HCT116 (cell line): ENCODE results near the gene FHOD3. TPM values are rescaled to one million over a fixed set of nuclear protein-coding genes. Genes with fewer than 3 reads are reported as not detected.

ENCODE experiments used
- ATAC-seq: fragments of 200-7000 bp; cut with Tn5 transposase; 2 replicates; pipeline ENCODE4 v1.9.1; 2020; ENCODE audit warnings: mild to moderate bottlenecking, moderate library complexity
- BruUV-seq: library from RNA; stranded (reverse); fragments of 400-500 nt; replicated peaks from 2 replicates; lab custom pipeline; 2021; lab: Mats Ljungman, UMichigan
- CTCF ChIA-PET: fragments of 300-600 bp; sonication (Branson Sonifier 250); formaldehyde crosslinking; loops from one replicate; lab custom pipeline; 2021; ENCODE audit warnings: antibody characterized with exemption; lab: Charles Lee
- POLR2A ChIA-PET: fragments of 300-600, 350-600 bp; sonication (Branson Sonifier 250); formaldehyde crosslinking; loops from one replicate; lab custom pipeline; 2021; ENCODE audit warnings: antibody characterized with exemption; lab: Charles Lee
- RAD21 ChIA-PET, 2 experiments: fragments of 300-600 bp; sonication (Branson Sonifier 250); formaldehyde crosslinking; loops; one replicate each; lab custom pipeline; 2023; ENCODE audit warnings: low total read pairs in 2 of 2; ENCODE audit not compliant: uncharacterized antibody in 2 of 2, unreplicated experiment in 2 of 2, low non-redundant PET in 1 of 2; lab: Charles Lee
- DNase-seq: peaks from one replicate; pipeline ENCODE4 v3.0.0-alpha.2; 2010; ENCODE audit warnings: low read depth, low spot score
- H2AFZ ChIP-seq: fragments of 200-600 bp; shearing (Covaris generic), sonication (generic); 2 replicates; pipeline ENCODE4 v1.6.1; 2017; ENCODE audit warnings: low read depth, mixed run types, mixed read lengths, antibody characterized with exemption, low read length; ENCODE audit not compliant: poor library complexity, severe bottlenecking
- H3K27ac ChIP-seq: 2 replicates; pipeline ENCODE4 v1.5.1; 2012; ENCODE audit warnings: low read depth, low read length
- H3K27me3 ChIP-seq: fragments of 200-600 bp; sonication (generic); 2 replicates; pipeline ENCODE4 v1.6.1; 2016; ENCODE audit warnings: mixed run types, low read length, mixed read lengths; ENCODE audit not compliant: insufficient read depth
- H3K36me3 ChIP-seq, 2 experiments: fragments of 200-500 bp in 1 of 2; fragments of 200-600 bp in 1 of 2; sonication (Bioruptor generic) in 1 of 2; sonication (generic) in 1 of 2; 2 replicates each; pipeline versions ENCODE4 v1.5.1 to v1.6.1; 2014 to 2016; ENCODE audit warnings: low read length in 2 of 2, inconsistent platforms in 1 of 2, mixed read lengths in 1 of 2, mixed run types in 1 of 2; ENCODE audit not compliant: insufficient read depth in 2 of 2, control insufficient read depth in 1 of 2
- H3K4me1 ChIP-seq, 2 experiments: fragments of 200-600 bp in 1 of 2; sonication (generic) in 1 of 2; 2 replicates each; pipeline versions ENCODE4 v1.5.1 to v1.6.1; 2012 to 2017; ENCODE audit warnings: low read length in 2 of 2, inconsistent platforms in 1 of 2, mild to moderate bottlenecking in 1 of 2, mixed read lengths in 1 of 2, mixed run types in 1 of 2, moderate library complexity in 1 of 2; ENCODE audit not compliant: insufficient read depth in 2 of 2, control insufficient read depth in 1 of 2
- H3K4me2 ChIP-seq: fragments of 200-600 bp; sonication (generic); 2 replicates; pipeline ENCODE4 v1.6.1; 2017; ENCODE audit warnings: mixed run types, low read length, mixed read lengths
- H3K4me3 ChIP-seq, 2 experiments: fragments of 200-600 bp in 1 of 2; sonication (generic) in 1 of 2; replicated peaks in 1 of 2; 2 replicates each; pipeline ENCODE4 v1.5.1; 2011 to 2016; ENCODE audit warnings: low read length in 2 of 2, control low read depth in 1 of 2, low read depth in 1 of 2, mild to moderate bottlenecking in 1 of 2, mixed read lengths in 1 of 2, mixed run types in 1 of 2
- H3K79me2 ChIP-seq: fragments of 200-600 bp; sonication (generic); 2 replicates; pipeline ENCODE4 v1.6.1; 2017; ENCODE audit warnings: mild to moderate bottlenecking, mixed run types, low read length, moderate library complexity, mixed read lengths; ENCODE audit not compliant: insufficient read depth
- H3K9ac ChIP-seq: fragments of 200-600 bp; sonication (generic); 2 replicates; pipeline ENCODE4 v1.6.1; 2016; ENCODE audit warnings: low read length, mixed read lengths
- H3K9me2 ChIP-seq: fragments of 200-600 bp; sonication (generic), shearing (Covaris generic); 2 replicates; pipeline ENCODE4 v1.6.1; 2017; ENCODE audit warnings: mixed run types, mild to moderate bottlenecking, moderate library complexity; ENCODE audit not compliant: insufficient read depth
- H3K9me3 ChIP-seq, 2 experiments: fragments of 200-500 bp in 1 of 2; fragments of 200-600 bp in 1 of 2; sonication (Bioruptor generic) in 1 of 2; sonication (generic) in 1 of 2; 2 replicates each; pipeline ENCODE4 v1.6.1; 2014 to 2017; ENCODE audit warnings: low read length in 2 of 2, mixed read lengths in 2 of 2, inconsistent platforms in 1 of 2, low read depth in 1 of 2, mild to moderate bottlenecking in 1 of 2, mixed run types in 1 of 2, moderate library complexity in 1 of 2; ENCODE audit not compliant: control insufficient read depth in 1 of 2, insufficient read depth in 1 of 2
- H4K20me1 ChIP-seq: fragments of 200-600 bp; sonication (generic), shearing (Covaris generic); 2 replicates; pipeline ENCODE4 v1.6.1; 2017; ENCODE audit warnings: mixed run types, mild to moderate bottlenecking, moderate library complexity; ENCODE audit not compliant: insufficient read depth
- CEBPB ChIP-seq: IDR thresholded peaks from 2 replicates; pipeline ENCODE4 v1.6.1; 2012; ENCODE audit warnings: low read depth
- CTCF ChIP-seq, 3 experiments: fragments of 200-600 bp in 1 of 3; sonication (generic) in 1 of 3; IDR thresholded peaks in 2 of 3; conservative IDR thresholded peaks in 1 of 3; 2 replicates each; pipeline ENCODE4 v1.5.1; 2012 to 2017; ENCODE audit warnings: low read depth in 2 of 3, low read length in 2 of 3, antibody characterized with exemption in 1 of 3, borderline replicate concordance in 1 of 3, control low read depth in 1 of 3, mild to moderate bottlenecking in 1 of 3, mixed read lengths in 1 of 3, mixed run types in 1 of 3, moderate library complexity in 1 of 3; ENCODE audit not compliant: insufficient read depth in 1 of 3
- EGR1 ChIP-seq: IDR thresholded peaks from 2 replicates; pipeline ENCODE4 v1.6.1; 2012; ENCODE audit warnings: low read depth
- EZH2 ChIP-seq: fragments of 200-600 bp; sonication (generic); IDR thresholded peaks from 2 replicates; pipeline ENCODE4 v1.6.1; 2017; ENCODE audit warnings: antibody characterized with exemption, mixed run types
- EZH2phosphoT487 ChIP-seq: fragments of 200-600 bp; IDR thresholded peaks from 2 replicates; pipeline ENCODE4 v1.6.1; 2018; ENCODE audit warnings: antibody characterized with exemption, borderline replicate concordance
- JUND ChIP-seq: IDR thresholded peaks from 2 replicates; pipeline ENCODE4 v1.6.1; 2012
- POLR2A ChIP-seq: IDR thresholded peaks from 2 replicates; pipeline ENCODE4 v1.7.0; 2011; ENCODE audit warnings: borderline replicate concordance; ENCODE audit not compliant: insufficient read depth, insufficient read length; ENCODE audit errors: extremely low read depth
- POLR2AphosphoS5 ChIP-seq: IDR thresholded peaks from 2 replicates; pipeline ENCODE4 v1.6.1; 2011; ENCODE audit warnings: mild to moderate bottlenecking, low read depth, low read length, moderate library complexity
- SIN3A ChIP-seq: IDR thresholded peaks from 2 replicates; pipeline ENCODE4 v1.6.1; 2012; ENCODE audit warnings: low read depth
- SP1 ChIP-seq: IDR thresholded peaks from 2 replicates; pipeline ENCODE4 v1.6.1; 2012; ENCODE audit warnings: low read depth
- SRF ChIP-seq: IDR thresholded peaks from 2 replicates; pipeline ENCODE4 v1.6.1; 2012; ENCODE audit warnings: low read depth
- TCF7L2 ChIP-seq: IDR thresholded peaks from 2 replicates; pipeline ENCODE4 v1.7.0; 2011; ENCODE audit warnings: borderline replicate concordance, inconsistent platforms; ENCODE audit not compliant: insufficient read depth, insufficient read length; ENCODE audit errors: extremely low read depth
- YY1 ChIP-seq: IDR thresholded peaks from 2 replicates; pipeline ENCODE4 v1.6.1; 2011; ENCODE audit warnings: low read length, low read depth, moderate library complexity, mild to moderate bottlenecking; ENCODE audit not compliant: insufficient replicate concordance; ENCODE audit errors: extremely low read depth
- ZBTB33 ChIP-seq: IDR thresholded peaks from 2 replicates; pipeline ENCODE4 v1.6.1; 2011; ENCODE audit warnings: mild to moderate bottlenecking, low read length, moderate library complexity; ENCODE audit not compliant: insufficient replicate concordance; ENCODE audit errors: extremely low read depth
- ZFX ChIP-seq: fragments of 450-650 bp; IDR thresholded peaks from 2 replicates; pipeline ENCODE4 v1.6.1; 2017
- ZNF274 ChIP-seq: fragments of 200-500 bp; sonication (Bioruptor generic); IDR thresholded peaks from 2 replicates; pipeline ENCODE4 v1.6.1; 2014; ENCODE audit warnings: mild to moderate bottlenecking, low read depth, low read length, inconsistent platforms
- intact Hi-C: fragments of 100-400 bp; cut with micrococcal nuclease; formaldehyde crosslinking; loops from 2 replicates; pipeline ENCODE4 v1.10.0; 2022
- total RNA-seq: library from RNA; stranded (reverse); gene quantifications from one replicate; pipeline ENCODE4 v1.2.1, GENCODE V29; 2021; ENCODE audit not compliant: unreplicated experiment
- TF ChIP-seq, protein P1 (sequence below): IDR thresholded peaks from 2 replicates; pipeline ENCODE4 v1.6.1; 2012
- TF ChIP-seq, protein P2 (sequence below): IDR thresholded peaks from 2 replicates; pipeline ENCODE4 v1.6.1; 2012

Gene FHOD3
- total RNA-seq, 1 experiment from 2014 or later: 4.0 TPM

DNA sequence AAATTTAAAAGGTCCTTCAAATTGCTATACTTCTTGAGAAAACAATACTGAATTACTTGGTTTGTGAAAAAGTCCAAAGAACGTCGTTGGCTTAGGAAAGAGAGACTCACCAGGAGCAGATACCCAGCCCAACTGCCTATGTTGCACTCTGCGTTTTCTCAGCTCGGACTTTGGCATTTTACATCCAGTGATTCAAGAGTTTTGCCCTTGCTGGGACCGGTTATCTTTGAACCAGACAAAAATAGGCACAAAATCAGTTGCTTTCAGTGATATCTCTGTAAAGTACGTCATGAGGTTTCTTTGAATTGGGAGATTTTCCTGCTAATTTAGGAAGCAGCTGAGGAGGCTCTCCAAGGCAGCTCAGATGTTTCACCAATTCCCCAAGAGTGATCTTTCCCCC is 29.3 kb downstream of the FHOD3 start:
- TF ChIP-seq, protein P1, sequence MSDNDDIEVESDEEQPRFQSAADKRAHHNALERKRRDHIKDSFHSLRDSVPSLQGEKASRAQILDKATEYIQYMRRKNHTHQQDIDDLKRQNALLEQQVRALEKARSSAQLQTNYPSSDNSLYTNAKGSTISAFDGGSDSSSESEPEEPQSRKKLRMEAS: no peak
- TF ChIP-seq ZNF274: no peak
- no peak for TF ChIP-seq EZH2phosphoT487
- TF ChIP-seq POLR2AphosphoS5: no peak
- TF ChIP-seq SRF: no peak
- TF ChIP-seq TCF7L2: no peak
- TF ChIP-seq CTCF (IDR thresholded peaks at IDR 0.05 in 2 of 3, conservative IDR thresholded peaks at IDR 0.05 in 1 of 3; ENCODE audit: borderline replicate concordance in 1 of 3, insufficient read depth in 1 of 3, low read depth in 2 of 3, low read length in 2 of 3): no peak
- TF ChIP-seq CEBPB: no peak
- no peak for TF ChIP-seq ZBTB33
- no peak for TF ChIP-seq JUND
- no peak for TF ChIP-seq SP1
- no peak for TF ChIP-seq YY1
- no peak for TF ChIP-seq ZFX
- no peak for TF ChIP-seq POLR2A
- TF ChIP-seq, protein P2, sequence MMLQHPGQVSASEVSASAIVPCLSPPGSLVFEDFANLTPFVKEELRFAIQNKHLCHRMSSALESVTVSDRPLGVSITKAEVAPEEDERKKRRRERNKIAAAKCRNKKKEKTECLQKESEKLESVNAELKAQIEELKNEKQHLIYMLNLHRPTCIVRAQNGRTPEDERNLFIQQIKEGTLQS: no peak
- TF ChIP-seq SIN3A: no peak
- TF ChIP-seq EGR1: no peak
- TF ChIP-seq EZH2: no peak
- H3K4me3 ChIP-seq: no peak overlapping the region
- H2AFZ ChIP-seq: no peak overlapping the region
- no peaks in the 10 kb centered on the region for H3K79me2 ChIP-seq
- ATAC-seq: no peak
- H4K20me1 ChIP-seq: no peaks in the 10 kb centered on the region
- BruUV-seq: no TSS peak
- ChIA-PET RAD21 (no interaction called here), CTCF (no interaction called here), POLR2A (no interaction called here)
- no peak for DNase-seq
- H3K27ac ChIP-seq: no peak overlapping the region
- H3K9ac ChIP-seq: no peak overlapping the region
- intact Hi-C loops: no loop called here
- peaks cover 10% of the 10 kb centered on the region; the same call in 1 of the 2 replicates for H3K27me3 ChIP-seq
- no peaks in the 10 kb centered on the region for H3K9me2 ChIP-seq
- no peaks in the 10 kb centered on the region for H3K36me3 ChIP-seq
- no peak overlapping the region for H3K4me2 ChIP-seq
- no peaks in the 10 kb centered on the region for H3K9me3 ChIP-seq
- H3K4me1 ChIP-seq: peaks cover 0 to 5% of the 10 kb centered on the region in 2 experiments; a peak in 2 of 4 replicates
